Pericardium fibroblast (primary cell): ENCODE data around the gene SAMSN1. TPM values are rescaled to one million over a fixed set of nuclear protein-coding genes. Genes with fewer than 3 reads are reported as not detected.

Experiments used
- total RNA-seq: library from RNA; depleted of rRNA; stranded (reverse); fragments of >200 nt; gene quantifications from 2 replicates; pipeline ENCODE4 v1.2.3, GENCODE V29; 2015

Gene SAMSN1
- not detected in 2 replicates for total RNA-seq

GRCh38 chr21:14545906-14546480 lies at the start of gene SAMSN1:
SAMSN1 (minus strand) TSS chr21:14546315; CDS start chr21:14546261, 54 bp downstream.

Other genes starting within 250 kb of the SAMSN1 start
- 25.4 and 32.6 TPM in 2 replicates for gene HSPA13, start 163.2 kb downstream of the SAMSN1 start, total RNA-seq